VCaP (cell line): ENCODE measurements around the gene NELFE.
A peak's percentile ranks its signal among the peaks of the same experiment; 100 is the strongest.
"Not testable (repeated sequence)": the region's sequence is repeated elsewhere in the genome, so short reads cannot be mapped to it uniquely, and the experiment has no call there.

Experiments
- H3K27ac ChIP-seq: fragments of 450-650 bp; 2 replicates; pipeline ENCODE4 v1.5.1; 2017
- TF ChIP-seq, protein P1 (sequence below): fragments of 450-650 bp; conservative IDR thresholded peaks from 2 replicates; pipeline ENCODE4 v1.5.1; 2017; ENCODE audit warnings: mild to moderate bottlenecking, moderate library complexity

Gene NELFE

GRCh38 chr6:31979238-31979898 is 20.6 kb upstream of the NELFE start:
- TF ChIP-seq, protein P1, sequence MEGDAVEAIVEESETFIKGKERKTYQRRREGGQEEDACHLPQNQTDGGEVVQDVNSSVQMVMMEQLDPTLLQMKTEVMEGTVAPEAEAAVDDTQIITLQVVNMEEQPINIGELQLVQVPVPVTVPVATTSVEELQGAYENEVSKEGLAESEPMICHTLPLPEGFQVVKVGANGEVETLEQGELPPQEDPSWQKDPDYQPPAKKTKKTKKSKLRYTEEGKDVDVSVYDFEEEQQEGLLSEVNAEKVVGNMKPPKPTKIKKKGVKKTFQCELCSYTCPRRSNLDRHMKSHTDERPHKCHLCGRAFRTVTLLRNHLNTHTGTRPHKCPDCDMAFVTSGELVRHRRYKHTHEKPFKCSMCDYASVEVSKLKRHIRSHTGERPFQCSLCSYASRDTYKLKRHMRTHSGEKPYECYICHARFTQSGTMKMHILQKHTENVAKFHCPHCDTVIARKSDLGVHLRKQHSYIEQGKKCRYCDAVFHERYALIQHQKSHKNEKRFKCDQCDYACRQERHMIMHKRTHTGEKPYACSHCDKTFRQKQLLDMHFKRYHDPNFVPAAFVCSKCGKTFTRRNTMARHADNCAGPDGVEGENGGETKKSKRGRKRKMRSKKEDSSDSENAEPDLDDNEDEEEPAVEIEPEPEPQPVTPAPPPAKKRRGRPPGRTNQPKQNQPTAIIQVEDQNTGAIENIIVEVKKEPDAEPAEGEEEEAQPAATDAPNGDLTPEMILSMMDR = no peak

GRCh38 chr6:31978831-31979230 is 20.1 kb upstream of the NELFE start:
- H3K27ac ChIP-seq = no peak overlapping the region
- TF ChIP-seq, protein P1 = no peak

More at GRCh38 chr6:31979238-31979898, 20.6 kb upstream of the NELFE start:
- no peak overlapping the region for H3K27ac ChIP-seq

DNA sequence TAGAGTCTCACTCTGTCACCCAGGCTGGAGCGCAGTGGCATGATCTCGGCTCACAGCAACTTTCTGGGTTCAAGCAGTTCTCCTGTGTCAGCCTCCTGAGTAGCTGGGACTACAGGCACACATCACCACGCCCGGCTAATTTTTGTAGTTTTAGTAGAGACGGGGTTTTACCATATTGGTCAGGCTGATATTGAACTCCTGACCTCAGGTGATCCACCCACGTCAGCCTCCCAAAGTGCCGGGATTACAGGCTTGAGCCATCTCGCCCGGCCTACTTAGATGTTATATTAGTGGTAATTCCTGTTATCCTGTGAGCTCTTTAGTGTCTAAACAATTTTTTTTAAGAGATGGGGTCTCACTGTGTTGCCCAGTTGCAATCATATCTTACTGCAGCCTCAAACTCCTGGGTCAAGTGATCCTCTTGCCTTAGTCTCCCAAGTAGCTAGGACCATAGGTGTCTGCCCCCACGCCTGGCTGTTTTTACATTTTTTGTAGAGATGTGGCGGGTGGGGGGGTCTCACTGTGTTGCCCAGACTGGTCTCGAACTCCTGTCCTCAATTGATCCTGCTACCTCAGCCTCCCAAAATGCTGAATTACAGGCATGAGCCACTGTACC is 19.2 kb upstream of the NELFE start:
- TF ChIP-seq, protein P1 = no peak
- no peak overlapping the region for H3K27ac ChIP-seq

GRCh38 chr6:31976065-31976464 is 17.3 kb upstream of the NELFE start:
- H3K27ac ChIP-seq = not testable (repeated sequence)

- H3K27ac ChIP-seq = peak overlapping the region; percentile 85
- TF ChIP-seq, protein P1 = no peak
Observed at GRCh38 chr6:31972709-31973350, 14.1 kb upstream of the NELFE start.

DNA sequence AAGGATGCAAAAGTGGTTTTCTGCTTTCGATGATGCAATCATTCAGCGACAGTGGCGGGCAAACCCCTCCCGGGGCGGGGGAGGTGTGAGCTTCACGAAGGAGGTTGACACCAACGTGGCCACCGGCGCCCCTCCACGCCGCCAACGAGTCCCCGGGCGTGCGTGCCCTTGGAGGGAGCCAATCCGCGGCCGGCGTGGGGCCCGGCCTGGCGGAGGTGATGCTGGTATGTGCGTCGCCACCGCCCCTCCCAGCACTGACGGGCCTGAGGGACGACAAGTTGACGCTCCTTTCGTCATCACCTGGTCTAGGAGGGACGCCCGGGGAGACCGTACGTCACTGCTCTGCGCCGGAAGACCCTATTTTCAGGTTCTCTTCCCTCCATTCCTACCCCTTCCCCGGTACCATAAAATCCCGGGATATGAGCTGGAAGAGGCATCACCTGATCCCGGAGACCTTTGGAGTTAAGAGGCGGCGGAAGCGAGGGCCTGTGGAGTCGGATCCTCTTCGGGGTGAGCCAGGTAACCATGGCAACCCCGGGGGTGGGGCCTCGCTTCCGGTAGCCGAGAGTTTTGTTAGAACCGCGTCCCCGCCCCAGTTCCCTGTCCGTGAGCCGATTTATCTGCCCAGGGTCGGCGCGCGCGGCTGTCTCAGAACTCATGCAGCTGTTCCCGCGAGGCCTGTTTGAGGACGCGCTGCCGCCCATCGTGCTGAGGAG is 13.4 kb upstream of the NELFE start, which contains the start of gene DXO:
DXO (minus strand) TSS at position 146 of the 716 bp plus-strand sequence. CDS start 463 bp downstream, outside the sequence.
- TF ChIP-seq, protein P1 = no peak
- H3K27ac ChIP-seq = peak within 1 kb of the TSS; percentile 85

DNA sequence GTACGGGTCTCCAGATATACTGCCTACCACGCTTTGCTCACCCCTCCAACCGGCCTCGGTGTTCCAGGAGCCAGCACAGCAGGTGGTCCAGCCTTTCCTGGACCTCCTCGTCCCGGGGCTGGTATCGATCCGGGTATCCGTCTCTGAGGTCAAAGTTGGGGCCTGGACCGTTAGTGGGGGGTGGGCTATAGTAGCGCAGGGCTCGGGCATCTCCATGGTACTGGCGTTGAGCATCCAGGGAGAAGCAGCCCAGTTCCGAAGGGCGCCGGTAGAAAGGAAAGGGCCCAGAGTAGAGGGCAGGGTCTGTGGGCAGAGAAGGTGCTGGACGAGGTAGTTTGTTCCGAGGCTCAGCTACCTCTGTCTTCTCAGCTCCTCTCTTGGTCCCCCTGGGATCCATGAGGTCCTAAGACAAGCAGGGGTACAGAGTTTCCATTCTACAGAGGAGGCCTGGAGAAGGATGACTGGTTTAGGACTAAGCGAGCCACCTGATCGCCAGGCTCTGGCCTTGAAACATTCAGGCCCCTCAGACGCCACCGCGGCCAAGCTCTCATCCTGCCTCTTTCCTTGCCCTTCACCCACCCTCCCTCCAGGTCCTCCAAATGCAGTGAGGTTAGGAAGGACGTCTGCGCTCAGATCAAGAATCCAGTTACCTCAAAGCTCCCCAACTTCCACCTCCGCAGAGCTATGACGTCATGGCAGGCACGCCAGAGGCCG is 12.7 kb upstream of the NELFE start:
- TF ChIP-seq, protein P1 = no peak
- H3K27ac ChIP-seq = peak overlapping the region; percentile 85
